ENCODE results near the gene INAFM2. TPM values are rescaled to one million over a fixed set of nuclear protein-coding genes. Genes with fewer than 3 reads are reported as not detected.

The INAFM2 gene
- total and polyA plus RNA-seq, 2 donors (not counting 3 experiments of a cell fraction or from before 2014, with no cell fraction given) = 10.4 to 24.1 TPM

GRCh38 chr15:40328751-40329150, 5.3 kb downstream of the INAFM2 start:
- intact Hi-C loops (cut with micrococcal nuclease) = no loop called here
- H3K27me3 ChIP-seq (ENCODE audit: control insufficient read depth in 2 of 2, insufficient read depth in 2 of 2, low read length in 2 of 2) = no peaks in the 10 kb centered on the region
- peaks cover 11% of the 10 kb centered on the region for H3K79me2 ChIP-seq (ENCODE audit: control insufficient read depth, insufficient read depth, low read length)
- no peak overlapping the region for H3K4me2 ChIP-seq (ENCODE audit: insufficient read depth, low read length)
- no peak for TF ChIP-seq EZH2 (IDR thresholded peaks at IDR 0.05; ENCODE audit: borderline replicate concordance, low read depth, low read length, severe bottlenecking)
- no peak for TF ChIP-seq MYC (IDR thresholded peaks at IDR 0.05; ENCODE audit: low read depth, low read length)
- TF ChIP-seq MAX (IDR thresholded peaks at IDR 0.05; ENCODE audit: insufficient read depth, insufficient read length) = no peak
- H3K9ac ChIP-seq (replicated peaks; ENCODE audit: extremely low read depth, insufficient read depth, low read length) = no peak overlapping the region
- DNase-seq (ENCODE audit: low read depth, low spot score) (no peak), FAIRE-seq (peak; percentile 60)
- peaks cover 53% of the 10 kb centered on the region for H3K4me1 ChIP-seq (ENCODE audit: control insufficient read depth, extremely low read depth, insufficient read depth, low read length)
- no peaks in the 10 kb centered on the region for H3K9me3 ChIP-seq (replicated peaks; ENCODE audit: control insufficient read depth, insufficient read depth, low read length)
- H2AFZ ChIP-seq (ENCODE audit: low read depth, low read length) = no peak overlapping the region
- POLR2A ChIA-PET = interaction anchor here (0.9 to 2.4 kb wide), 4 partner anchors 12 to 15 kb away, joined by 3 to 12 read pairs (median 4); partner anchors contain the start of gene CCDC9B
- CTCF ChIA-PET = interaction anchor here (0.8 to 5.3 kb wide), 11 partner anchors 7 to 76 kb away, joined by 3 to 81 read pairs (median 5); partner anchors contain the start of gene CCDC9B
- H3K27ac ChIP-seq (ENCODE audit: insufficient read depth, low read depth, low read length) = peak overlapping the region; percentile 55
- no peaks in the 10 kb centered on the region for H4K20me1 ChIP-seq (replicated peaks; ENCODE audit: control insufficient read depth, extremely low read depth, insufficient read depth, low read length)
- H3K9me1 ChIP-seq (replicated peaks; ENCODE audit: control insufficient read depth, extremely low read depth, insufficient read depth, low read length) = no peaks in the 10 kb centered on the region
- BruUV-seq (replicated peaks) = no TSS peak
- dilution Hi-C loops (cut with MboI; ENCODE audit: extremely low pct_ligation_motif_present, low sequenced_read_pairs) = no loop called here
- no peak overlapping the region for H3K4me3 ChIP-seq (replicated peaks in 1 of 3; ENCODE audit: insufficient read depth in 1 of 3, low read depth in 1 of 3, low read length in 3 of 3)
- no peaks in the 10 kb centered on the region for H3K36me3 ChIP-seq (ENCODE audit: control insufficient read depth in 2 of 2, extremely low read depth in 1 of 2, insufficient read depth in 2 of 2, low read length in 2 of 2)

GRCh38 chr15:40329804-40330203, 6.3 kb downstream of the INAFM2 start:
- no TSS peak for BruUV-seq (replicated peaks)
- dilution Hi-C loops (cut with MboI; ENCODE audit: extremely low pct_ligation_motif_present, low sequenced_read_pairs) (no loop called here), intact Hi-C loops (cut with micrococcal nuclease) (no loop called here)
- DNase-seq (ENCODE audit: low read depth, low spot score) (no peak), FAIRE-seq (no peak)
- Histone ChIP-seq H3K27ac (ENCODE audit: insufficient read depth, low read depth, low read length) (no peak overlapping the region), H3K79me2 (ENCODE audit: control insufficient read depth, insufficient read depth, low read length) (peaks cover 4% of the 10 kb centered on the region), H3K4me2 (ENCODE audit: insufficient read depth, low read length) (no peak overlapping the region), H3K36me3 (ENCODE audit: control insufficient read depth in 2 of 2, extremely low read depth in 1 of 2, insufficient read depth in 2 of 2, low read length in 2 of 2) (peaks cover 0 to under 1% of the 10 kb centered on the region in 2 experiments), H3K4me3 (replicated peaks in 1 of 3; ENCODE audit: insufficient read depth in 1 of 3, low read depth in 1 of 3, low read length in 3 of 3) (no peak overlapping the region), H3K9me1 (replicated peaks; ENCODE audit: control insufficient read depth, extremely low read depth, insufficient read depth, low read length) (no peaks in the 10 kb centered on the region), H3K27me3 (ENCODE audit: control insufficient read depth in 2 of 2, insufficient read depth in 2 of 2, low read length in 2 of 2) (no peaks in the 10 kb centered on the region), H2AFZ (ENCODE audit: low read depth, low read length) (no peak overlapping the region), H3K9me3 (replicated peaks; ENCODE audit: control insufficient read depth, insufficient read depth, low read length) (no peaks in the 10 kb centered on the region), H3K9ac (replicated peaks; ENCODE audit: extremely low read depth, insufficient read depth, low read length) (no peak overlapping the region), H3K4me1 (ENCODE audit: control insufficient read depth, extremely low read depth, insufficient read depth, low read length) (peaks cover 62% of the 10 kb centered on the region), H4K20me1 (replicated peaks; ENCODE audit: control insufficient read depth, extremely low read depth, insufficient read depth, low read length) (no peaks in the 10 kb centered on the region)
- TF ChIP-seq POLR2A (IDR thresholded peaks at IDR 0.05; ENCODE audit: low read depth, low read length) (no peak), EZH2 (IDR thresholded peaks at IDR 0.05; ENCODE audit: borderline replicate concordance, low read depth, low read length, severe bottlenecking) (no peak), FOS (IDR thresholded peaks at IDR 0.05; ENCODE audit: borderline replicate concordance, insufficient read depth, low read length) (no peak), CTCF (IDR thresholded peaks at IDR 0.05; ENCODE audit: extremely low read depth in 1 of 2, insufficient read depth in 1 of 2, low read depth in 1 of 2, low read length in 2 of 2) (no peak), MYC (IDR thresholded peaks at IDR 0.05; ENCODE audit: low read depth, low read length) (no peak), GATA2 (IDR thresholded peaks at IDR 0.05; ENCODE audit: insufficient read depth, insufficient read length, low read depth, low read length) (no peak), JUN (IDR thresholded peaks at IDR 0.05; ENCODE audit: borderline replicate concordance, insufficient read depth, insufficient read length, low read depth) (no peak), POLR2AphosphoS5 (IDR thresholded peaks at IDR 0.05; ENCODE audit: insufficient read depth, low read depth, low read length) (no peak), MAX (IDR thresholded peaks at IDR 0.05; ENCODE audit: insufficient read depth, insufficient read length) (no peak)
- ChIA-PET POLR2A (no interaction called here), CTCF (no interaction called here)
